GM21576 (cell line): Measurements from ENCODE around the gene SLC16A6.
"Not testable (repeated sequence)": the region's sequence is repeated elsewhere in the genome, so short reads cannot be mapped to it uniquely, and the experiment has no call there.

ENCODE experiments used
- ATAC-seq: cut with Tn5 transposase; IDR thresholded peaks from one replicate; pipeline ENCODE4 v1.9.1; 2021; ENCODE audit warnings: mild to moderate bottlenecking, moderate library complexity; ENCODE audit not compliant: unreplicated experiment

Gene SLC16A6

DNA sequence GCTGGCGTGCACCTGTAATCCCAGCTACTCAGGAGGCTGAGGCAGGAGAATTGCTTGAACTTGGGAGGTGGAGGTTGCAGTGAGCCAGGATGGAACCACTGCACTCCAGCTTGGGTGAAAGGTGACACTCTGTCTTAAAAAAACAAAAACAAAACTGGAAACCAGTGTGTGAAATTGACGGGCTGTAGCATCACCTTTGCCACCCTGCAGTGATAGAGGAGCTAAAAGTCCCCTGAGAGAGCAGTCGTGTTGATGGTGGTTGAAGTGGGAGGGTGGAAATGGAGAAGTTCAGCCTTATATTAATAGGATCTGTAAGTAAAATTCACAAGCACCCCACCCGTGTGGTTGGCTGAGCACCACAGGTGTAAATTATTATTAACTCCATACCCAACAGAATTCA is 65.9 kb downstream of the SLC16A6 start:
- peak; percentile 59 for ATAC-seq

GRCh38 chr17:68222606-68223005 is 68.3 kb downstream of the SLC16A6 start:
- ATAC-seq: no peak

DNA sequence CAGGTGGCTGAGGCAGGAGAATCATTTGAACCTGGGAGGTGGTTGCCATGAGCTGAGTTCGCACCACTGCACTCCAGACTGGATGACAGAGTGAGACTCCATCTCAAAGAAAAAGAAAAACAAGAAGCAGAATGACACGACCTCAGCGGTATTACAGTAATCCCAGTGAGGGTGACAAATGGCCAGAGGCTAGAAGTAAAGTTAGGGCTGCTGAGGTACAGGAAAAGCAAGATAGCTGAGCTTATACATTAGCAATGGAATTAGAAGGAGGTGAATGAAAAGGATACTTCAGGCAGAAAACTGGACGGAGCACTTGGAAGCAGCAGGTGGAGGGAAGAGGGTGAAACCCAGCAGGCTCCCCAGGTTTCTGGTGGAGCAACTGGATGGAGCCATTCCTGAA is 69.1 kb downstream of the SLC16A6 start:
- no peak for ATAC-seq

- not testable (repeated sequence) for ATAC-seq
Measured at GRCh38 chr17:68220786-68221185, 70.1 kb downstream of the SLC16A6 start.

- ATAC-seq: not testable (repeated sequence)
Measured at GRCh38 chr17:68220186-68220585, 70.7 kb downstream of the SLC16A6 start.

- ATAC-seq: not testable (repeated sequence)
Measured at GRCh38 chr17:68219429-68219828, 71.5 kb downstream of the SLC16A6 start.
